ENCODE data around the gene DBN1. TPM values are rescaled to one million over a fixed set of nuclear protein-coding genes. Genes with fewer than 3 reads are reported as not detected.
A peak's percentile ranks its signal among the peaks of the same experiment; 100 is the strongest.

The DBN1 gene
- total and polyA plus RNA-seq, 9 of the 15 experiments (the other 6 are each of a cell fraction or from before 2014, with no cell fraction given), result 0.25 to 87.2 (median 27.9) TPM

- TF ChIP-seq NEUROD1 (IDR thresholded peaks at IDR 0.05; ENCODE audit: borderline replicate concordance, low read depth, low read length, partially characterized antibody), result peak; percentile 54
- TF ChIP-seq KDM4B (IDR thresholded peaks at IDR 0.05; ENCODE audit: borderline replicate concordance in 2 of 2, low read depth in 1 of 2), result 0 out of 4 replicates have a peak, but pooled peaks of 1 of the 2 experiments have one; percentile 26
- no peak for TF ChIP-seq ZNF57 (CRISPR knock-in tag; IDR thresholded peaks at IDR 0.05)
- TF ChIP-seq PTRF (tag; IDR thresholded peaks at IDR 0.05), result no peak
- TF ChIP-seq RBM25 (IDR thresholded peaks at IDR 0.05; ENCODE audit: low read depth, low read length, severe bottlenecking), result peak; percentile 89
- TF ChIP-seq ZNF282 (CRISPR knock-in tag; IDR thresholded peaks at IDR 0.05), result no peak
These were observed 47.5 kb downstream of the DBN1 start (continued) for GRCh38 chr5:177425801-177426565.

GRCh38 chr5:177425196-177425800 lies 48.1 kb downstream of the DBN1 start:
- intact Hi-C loops (cut with micrococcal nuclease) (no loop called here), in situ Hi-C loops (cut with MboI) (no loop called here)
- BruUV-seq (replicated peaks), result no TSS peak
- H4K20me1 ChIP-seq (replicated peaks; ENCODE audit: control insufficient read depth, insufficient read depth, low read length), result peaks cover 22% of the 10 kb centered on the region; the same call in 1 of the 2 replicates
- DNase-seq (ENCODE audit: extremely low read depth in 1 of 4, low spot score in 3 of 4) (no peak), FAIRE-seq (peak; percentile 77), ATAC-seq (no peak)
- peak overlapping the region; percentile 91 for H3K27ac ChIP-seq (ENCODE audit: extremely low read depth, low read depth, low read length)
- H2AFZ ChIP-seq (ENCODE audit: low read depth, low read length), result peak overlapping the region; percentile 95
- POLR2A ChIA-PET, result interaction anchor here (0.5 to 10.8 kb wide), 6 partner anchors 7 to 54 kb away, joined by 3 to 210 read pairs (median 8); partner anchors contain the start of genes F12 and PRR7
- CTCF ChIA-PET (ENCODE audit: low intra/inter-chr PET ratio), result no interaction called here
- peak overlapping the region; percentile 94 for H3K4me2 ChIP-seq (ENCODE audit: insufficient read depth, low read length)
- H3K9me1 ChIP-seq (ENCODE audit: control insufficient read depth, insufficient read depth, low read length), result no peaks in the 10 kb centered on the region
- H3K9me3 ChIP-seq (replicated peaks; ENCODE audit: control insufficient read depth, insufficient read depth, low read depth, low read length), result no peaks in the 10 kb centered on the region
- peaks cover 37% of the 10 kb centered on the region for H3K79me2 ChIP-seq (ENCODE audit: control insufficient read depth, insufficient read depth, low read length)
- 25% methylated on average over 13 of the region's 13 CpGs for WGBS (ENCODE audit: insufficient coverage, low coverage, missing lambda C conversion rate)
- no peaks in the 10 kb centered on the region for H3K27me3 ChIP-seq (ENCODE audit: control insufficient read depth in 2 of 2, insufficient read depth in 2 of 2, low read length in 2 of 2)
- peaks cover 31% of the 10 kb centered on the region; the same call in 2 of the 3 replicates for H3K36me3 ChIP-seq (ENCODE audit: control insufficient read depth, insufficient read depth, low read length)
- peak overlapping the region; percentile 80 to 90 for H3K9ac ChIP-seq (ENCODE audit: insufficient read depth in 1 of 2, low read depth in 2 of 2, low read length in 2 of 2)
- H3K4me1 ChIP-seq (replicated peaks in 1 of 2; ENCODE audit: control insufficient read depth in 2 of 2, insufficient read depth in 2 of 2, low read length in 2 of 2), result peaks cover 33 to 46% of the 10 kb centered on the region in 2 experiments
- H3K4me3 ChIP-seq, result peak overlapping the region; percentile 51
- TF ChIP-seq ZNF589 (CRISPR knock-in tag; IDR thresholded peaks at IDR 0.05; ENCODE audit: low read depth), result peak; percentile 81; the same call in 1 of the 2 replicates
- TF ChIP-seq CREBBP (IDR thresholded peaks at IDR 0.05; ENCODE audit: low read depth, low read length), result no peak
- no peak for TF ChIP-seq SIN3A (IDR thresholded peaks at IDR 0.05; ENCODE audit: borderline replicate concordance in 2 of 2, control insufficient read depth in 1 of 2, low read depth in 2 of 2, low read length in 2 of 2)
- 0 out of 2 replicates have a peak, but pooled peaks have one; percentile 61 for TF ChIP-seq SMARCE1 (IDR thresholded peaks at IDR 0.05)
- peak; percentile 60; the same call in 1 of the 2 replicates for TF ChIP-seq ARID1B (IDR thresholded peaks at IDR 0.05)
- no peak for TF ChIP-seq JUND (IDR thresholded peaks at IDR 0.05; ENCODE audit: borderline replicate concordance, low read depth, low read length)
- TF ChIP-seq JUND (tag; IDR thresholded peaks at IDR 0.05; ENCODE audit: borderline replicate concordance, low read depth, low read length), result 0 out of 3 replicates have a peak, but pooled peaks have one; percentile 35
- 0 out of 2 replicates have a peak, but pooled peaks have one; percentile 59 for TF ChIP-seq BACH1 (tag; IDR thresholded peaks at IDR 0.05)
- TF ChIP-seq MYC (IDR thresholded peaks at IDR 0.05; ENCODE audit: low read depth, low read length), result no peak
- 0 out of 2 replicates have a peak, but pooled peaks have one; percentile 12 for TF ChIP-seq MYC (CRISPR knock-in tag; IDR thresholded peaks at IDR 0.05; ENCODE audit: borderline replicate concordance, low read depth)
- 0 out of 2 replicates have a peak, but pooled peaks have one; percentile 55 for TF ChIP-seq CAMTA2 (CRISPR knock-in tag; conservative IDR thresholded peaks at IDR 0.05)
- TF ChIP-seq ARNT (IDR thresholded peaks at IDR 0.05), result peak in 1 of 2 experiments; percentile 35; a peak in 1 of 4 replicates
- 0 out of 2 replicates have a peak, but pooled peaks have one; percentile 12 for TF ChIP-seq GATA2 (CRISPR knock-in tag; IDR thresholded peaks at IDR 0.05)
- TF ChIP-seq SMARCA5 (IDR thresholded peaks at IDR 0.05), result peak; percentile 94

Data from K562 (cell line).